HG02759 (cell line): ENCODE results near the gene RNF103.

Experiments
- ATAC-seq: cut with Tn5 transposase; IDR thresholded peaks from one replicate; pipeline ENCODE4 v1.9.1; 2021; ENCODE audit warnings: mild to moderate bottlenecking, moderate library complexity; ENCODE audit not compliant: unreplicated experiment

The RNF103 gene

DNA sequence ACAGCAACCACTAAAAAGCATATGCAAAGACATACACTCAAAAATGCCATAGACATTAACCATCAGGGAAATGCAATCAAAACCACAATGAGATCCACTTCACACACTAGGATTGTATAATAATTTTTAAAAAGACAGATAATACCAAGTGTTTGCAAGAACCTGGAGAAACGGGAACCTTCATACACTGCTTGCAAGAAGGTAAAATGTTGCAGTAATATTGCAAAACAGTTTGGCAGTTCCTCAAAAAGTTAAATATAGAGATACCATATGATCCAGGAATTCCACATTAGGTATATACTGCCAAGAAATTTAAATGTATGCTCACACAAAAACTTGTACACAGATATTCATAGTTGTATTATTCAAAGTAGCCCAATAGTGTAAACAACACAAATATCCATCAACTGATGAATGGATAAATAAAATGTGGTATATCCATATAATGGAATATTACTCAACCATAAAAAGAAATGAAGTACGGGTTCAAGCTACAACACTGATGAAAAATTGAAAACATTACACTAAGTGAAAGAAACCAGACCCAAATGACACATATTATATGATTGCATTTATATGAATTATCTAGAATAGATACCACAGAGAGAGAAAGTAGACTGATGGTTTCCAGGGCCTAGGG, 45.7 kb downstream of the RNF103 start:
- no peak for ATAC-seq

DNA sequence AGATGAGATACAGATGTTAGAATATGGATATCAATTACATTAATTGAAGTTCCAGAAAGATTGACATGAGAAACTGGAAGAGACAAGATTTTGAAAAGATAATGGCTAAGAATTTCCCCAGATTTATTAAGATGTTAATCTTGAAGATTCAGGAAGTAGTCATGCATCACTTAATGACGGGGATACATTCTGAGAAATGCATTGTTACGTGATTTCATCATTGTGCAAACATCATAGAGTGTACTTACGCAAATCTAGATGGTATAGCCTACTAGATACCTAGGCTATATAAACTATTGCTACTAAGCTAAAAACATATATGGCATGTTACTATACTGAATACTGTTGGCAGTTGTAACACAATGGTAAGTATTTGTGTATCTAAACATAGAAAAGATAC, 53.6 kb downstream of the RNF103 start:
- ATAC-seq: no peak

GRCh38 chr2:86566821-86567190, 56.9 kb downstream of the RNF103 start:
- ATAC-seq: no peak

- no peak for ATAC-seq
Measured at GRCh38 chr2:86566158-86566820, 57.4 kb downstream of the RNF103 start.

DNA sequence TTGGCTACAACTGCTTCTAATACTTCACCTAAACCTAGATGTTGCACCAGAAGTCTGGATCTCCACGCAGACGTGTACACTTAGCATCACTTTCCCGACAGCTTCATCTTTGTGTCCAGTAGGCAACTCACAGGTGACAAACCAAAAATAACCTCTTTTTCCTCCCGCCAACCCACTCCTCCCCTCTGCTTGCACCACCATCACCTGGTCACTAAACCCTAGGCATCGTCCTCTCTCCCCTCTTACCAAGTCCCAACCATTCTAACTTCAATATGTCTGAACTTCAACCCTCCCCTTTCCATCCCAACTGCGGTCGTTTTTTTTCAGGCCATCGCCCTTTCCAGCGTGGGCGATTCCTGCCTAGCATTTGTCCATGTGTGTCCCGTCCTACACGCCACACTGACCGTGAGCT, 60.0 kb downstream of the RNF103 start:
- no peak for ATAC-seq

GRCh38 chr2:86562922-86563649, 60.6 kb downstream of the RNF103 start, which contains the start of gene CHMP3:
TSS of gene CHMP3 (minus strand) at chr2:86563443. CDS start at chr2:86563348, 95 bp downstream.
- ATAC-seq: peak; percentile 88

GRCh38 chr2:86562485-86562921, 61.2 kb downstream of the RNF103 start:
- ATAC-seq: no peak

DNA sequence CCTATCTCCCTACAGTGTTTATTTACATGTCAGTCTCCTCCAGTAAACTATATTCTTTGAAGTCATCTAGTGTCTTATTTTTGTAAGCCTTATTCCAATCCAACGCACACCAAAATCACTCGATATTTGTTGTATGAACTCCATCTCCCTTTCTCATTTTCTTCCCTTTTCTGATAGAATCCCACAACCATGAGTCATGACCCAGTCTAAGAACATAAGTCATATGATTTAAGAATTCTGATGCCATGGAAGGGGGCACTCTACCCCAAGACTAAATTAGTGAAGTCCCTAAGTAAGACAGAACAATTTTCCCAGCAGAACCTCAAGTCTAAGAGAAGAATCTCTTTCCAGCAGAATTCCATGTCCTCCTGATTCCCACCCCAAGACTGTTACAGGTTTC, 65.8 kb downstream of the RNF103 start:
- ATAC-seq: no peak

DNA sequence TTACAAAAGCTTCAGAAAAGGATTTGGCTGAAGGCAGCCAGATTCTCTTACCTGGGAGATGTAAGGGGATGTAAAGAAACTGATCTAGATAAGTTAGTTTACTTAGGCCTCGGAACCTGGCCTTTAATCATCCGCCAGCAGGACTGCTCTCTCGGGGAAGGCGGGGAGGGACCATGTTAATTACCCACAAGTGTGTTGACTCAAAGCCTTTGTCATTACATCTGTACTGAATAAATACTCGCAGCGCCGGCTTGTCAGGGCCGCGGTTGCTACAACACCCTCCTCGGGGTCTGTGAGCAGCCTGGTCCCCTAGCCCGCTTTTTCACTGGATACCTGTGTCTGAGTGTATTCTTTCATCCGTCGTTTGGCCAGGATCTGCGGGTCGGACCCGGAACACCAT, 67.2 kb downstream of the RNF103 start:
- no peak for ATAC-seq
